Central memory CD8-positive, alpha-beta T cell (primary cell): ENCODE results near the gene CNTLN.
"Not testable (repeated sequence)": the region's sequence is repeated elsewhere in the genome, so short reads cannot be mapped to it uniquely, and the experiment has no call there.

ENCODE experiments used
- ATAC-seq: fragments of 150-1000 bp; cut with Tn5 transposase; replicated peaks from 2 replicates; pipeline ENCODE4 v1.10.0; 2022; ENCODE audit warnings: mild to moderate bottlenecking, moderate FRiP score, moderate number of reproducible peaks; ENCODE audit not compliant: poor library complexity, severe bottlenecking; ENCODE audit errors: extremely low read depth
- DNase-seq, 2 donors: peaks; one replicate each; pipeline ENCODE4 v3.0.0; 2021; ENCODE audit warnings: low spot score in 2 of 2
- H3K27ac Mint-ChIP-seq: one replicate; pipeline ENCODE4 v1.8.0; 2022; ENCODE audit warnings: low read depth, mild to moderate bottlenecking, moderate library complexity, mixed read lengths
- H3K27me3 Mint-ChIP-seq: one replicate; pipeline ENCODE4 v1.8.0; 2022; ENCODE audit warnings: mixed read lengths
- H3K36me3 Mint-ChIP-seq: one replicate; pipeline ENCODE4 v1.8.0; 2022; ENCODE audit warnings: mild to moderate bottlenecking, moderate library complexity, mixed read lengths; ENCODE audit not compliant: insufficient read depth
- H3K4me1 Mint-ChIP-seq: one replicate; pipeline ENCODE4 v1.8.0; 2022; ENCODE audit warnings: mixed read lengths
- H3K4me3 Mint-ChIP-seq: one replicate; pipeline ENCODE4 v1.8.0; 2022; ENCODE audit warnings: mild to moderate bottlenecking, moderate library complexity, mixed read lengths
- H3K9me3 Mint-ChIP-seq: one replicate; pipeline ENCODE4 v1.8.0; 2022; ENCODE audit warnings: mixed read lengths

CNTLN gene

GRCh38 chr9:17519761-17520160, 384.9 kb downstream of the CNTLN start:
- Mint-ChIP-seq H3K9me3 (peaks cover 20% of the 10 kb centered on the region), H3K4me3 (no peak overlapping the region), H3K27ac (no peak overlapping the region), H3K27me3 (no peaks in the 10 kb centered on the region), H3K4me1 (no peaks in the 10 kb centered on the region), H3K36me3 (no peaks in the 10 kb centered on the region)
- ATAC-seq: no peak
- no peak for DNase-seq

- no peak overlapping the region for H3K4me3 Mint-ChIP-seq
- ATAC-seq (no peak), DNase-seq (no peak)
- no peaks in the 10 kb centered on the region for H3K27me3 Mint-ChIP-seq
- H3K9me3 Mint-ChIP-seq: peaks cover 17% of the 10 kb centered on the region
- H3K27ac Mint-ChIP-seq: no peak overlapping the region
- no peaks in the 10 kb centered on the region for H3K36me3 Mint-ChIP-seq
- no peaks in the 10 kb centered on the region for H3K4me1 Mint-ChIP-seq
Observed at GRCh38 chr9:17520268-17521064, 385.6 kb downstream of the CNTLN start.

- Mint-ChIP-seq H3K27ac (no peak overlapping the region), H3K4me1 (no peaks in the 10 kb centered on the region), H3K4me3 (no peak overlapping the region), H3K27me3 (no peaks in the 10 kb centered on the region), H3K36me3 (no peaks in the 10 kb centered on the region), H3K9me3 (peaks cover 9% of the 10 kb centered on the region)
- no peak for DNase-seq
- ATAC-seq: no peak
Observed at GRCh38 chr9:17521100-17521855, 386.4 kb downstream of the CNTLN start.

GRCh38 chr9:17526726-17527125, 391.9 kb downstream of the CNTLN start:
- peaks cover 10% of the 10 kb centered on the region for H3K9me3 Mint-ChIP-seq
- H3K36me3 Mint-ChIP-seq, H3K27ac Mint-ChIP-seq, H3K4me3 Mint-ChIP-seq, ATAC-seq, H3K4me1 Mint-ChIP-seq, DNase-seq, H3K27me3 Mint-ChIP-seq: not testable (repeated sequence)

GRCh38 chr9:17528859-17529258, 394.0 kb downstream of the CNTLN start:
- Mint-ChIP-seq H3K27ac (no peak overlapping the region), H3K27me3 (no peaks in the 10 kb centered on the region), H3K4me1 (no peaks in the 10 kb centered on the region), H3K9me3 (peaks cover 5% of the 10 kb centered on the region), H3K4me3 (no peak overlapping the region), H3K36me3 (no peaks in the 10 kb centered on the region)
- DNase-seq (no peak), ATAC-seq (no peak)

- ATAC-seq (no peak), DNase-seq (no peak)
- H3K36me3 Mint-ChIP-seq: no peaks in the 10 kb centered on the region
- no peak overlapping the region for H3K4me3 Mint-ChIP-seq
- no peak overlapping the region for H3K27ac Mint-ChIP-seq
- H3K4me1 Mint-ChIP-seq: no peaks in the 10 kb centered on the region
- H3K9me3 Mint-ChIP-seq: peaks cover 7% of the 10 kb centered on the region
- H3K27me3 Mint-ChIP-seq: no peaks in the 10 kb centered on the region
Observed at GRCh38 chr9:17531642-17532254, 396.9 kb downstream of the CNTLN start.

- Mint-ChIP-seq H3K4me1 (no peaks in the 10 kb centered on the region), H3K4me3 (no peak overlapping the region), H3K27me3 (no peaks in the 10 kb centered on the region), H3K27ac (no peak overlapping the region), H3K36me3 (no peaks in the 10 kb centered on the region), H3K9me3 (peaks cover 7% of the 10 kb centered on the region)
- DNase-seq: no peak
- no peak for ATAC-seq
Observed at GRCh38 chr9:17532461-17532860, 397.6 kb downstream of the CNTLN start.

GRCh38 chr9:17535176-17535575, 400.3 kb downstream of the CNTLN start:
- Mint-ChIP-seq H3K27ac (no peak overlapping the region), H3K4me3 (no peak overlapping the region), H3K4me1 (no peaks in the 10 kb centered on the region), H3K9me3 (peaks cover 6% of the 10 kb centered on the region), H3K27me3 (no peaks in the 10 kb centered on the region), H3K36me3 (no peaks in the 10 kb centered on the region)
- DNase-seq (no peak), ATAC-seq (no peak)

- DNase-seq: no peak
- Mint-ChIP-seq H3K27me3 (no peaks in the 10 kb centered on the region), H3K9me3 (peaks cover 12% of the 10 kb centered on the region), H3K4me3 (no peak overlapping the region), H3K4me1 (no peaks in the 10 kb centered on the region), H3K36me3 (no peaks in the 10 kb centered on the region), H3K27ac (no peak overlapping the region)
- ATAC-seq: no peak
Observed at GRCh38 chr9:17536027-17536426, 401.2 kb downstream of the CNTLN start.

GRCh38 chr9:17551023-17551422, 416.2 kb downstream of the CNTLN start:
- no peaks in the 10 kb centered on the region for H3K4me1 Mint-ChIP-seq
- no peaks in the 10 kb centered on the region for H3K27me3 Mint-ChIP-seq
- peaks cover 21% of the 10 kb centered on the region for H3K9me3 Mint-ChIP-seq
- H3K4me3 Mint-ChIP-seq: no peak overlapping the region
- no peak overlapping the region for H3K27ac Mint-ChIP-seq
- ATAC-seq (no peak), DNase-seq (no peak)
- no peaks in the 10 kb centered on the region for H3K36me3 Mint-ChIP-seq
